Left ventricle myocardium inferior (tissue), 1 donor: ENCODE measurements around the gene NEDD4. TPM values are rescaled to one million over a fixed set of nuclear protein-coding genes. Genes with fewer than 3 reads are reported as not detected.

Experiments
- DNase-seq: peaks from one replicate; pipeline ENCODE4 v3.0.0-alpha.2; 2020
- H3K27ac ChIP-seq: fragments of 200-600 bp; replicated peaks from 2 replicates; pipeline ENCODE4 v1.8.0; 2021
- H3K27me3 ChIP-seq: fragments of 200-600 bp; 2 replicates; pipeline ENCODE4 v1.8.0; 2021; ENCODE audit warnings: low read depth
- H3K36me3 ChIP-seq: fragments of 200-600 bp; 2 replicates; pipeline ENCODE4 v1.8.0; 2021
- H3K4me1 ChIP-seq: fragments of 200-600 bp; 2 replicates; pipeline ENCODE4 v1.8.0; 2021
- H3K4me3 ChIP-seq: fragments of 200-600 bp; 2 replicates; pipeline ENCODE4 v1.8.0; 2021; ENCODE audit warnings: mild to moderate bottlenecking, moderate library complexity
- H3K9me3 ChIP-seq: fragments of 200-600 bp; replicated peaks from 2 replicates; pipeline ENCODE4 v1.8.0; 2021
- intact Hi-C: fragments of 100-400 bp; cut with micrococcal nuclease; formaldehyde crosslinking; loops from one replicate; pipeline ENCODE4 v1.11.0; 2022
- total RNA-seq: library from RNA; stranded (reverse); fragmentation: NEBNext Ultra II Directional; extraction: Animal tissue kit (Norgen Biotek cat#: 25700); gene quantifications from one replicate; pipeline ENCODE4 v1.2.1, GENCODE V29; 2021
- TF ChIP-seq, protein P1 (sequence below): fragments of 200-600 bp; IDR thresholded peaks from 2 replicates; pipeline ENCODE4 v1.8.0; 2021; ENCODE audit warnings: antibody characterized with exemption, mild to moderate bottlenecking, borderline replicate concordance
- donor health status: DM: no; HTN: yes; CAD: no; lungs with severe emphysema.

NEDD4 gene
- total RNA-seq, 1 donor from 2014 or later: 8.1 TPM

DNA sequence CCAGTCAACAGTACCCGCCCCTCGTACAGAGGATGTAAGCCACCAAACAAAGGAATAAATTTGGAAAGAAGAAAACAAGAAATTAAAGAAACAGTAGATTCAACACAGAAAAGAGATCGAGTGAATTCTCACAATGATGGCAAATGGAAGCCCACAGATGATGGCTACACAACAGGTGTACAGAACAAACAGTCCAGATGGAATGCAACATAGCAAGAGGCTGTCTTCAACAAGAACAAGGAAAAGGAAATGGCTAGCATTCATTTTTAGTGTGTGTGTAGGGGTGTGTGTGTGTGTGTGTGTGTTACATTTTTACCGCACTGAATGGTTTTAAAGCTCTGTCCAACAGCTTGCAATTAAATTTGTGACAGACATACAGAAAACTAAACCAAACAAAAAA is 12.9 kb downstream of the NEDD4 start:
- H3K4me3 ChIP-seq: no peak overlapping the region
- TF ChIP-seq, protein P1, sequence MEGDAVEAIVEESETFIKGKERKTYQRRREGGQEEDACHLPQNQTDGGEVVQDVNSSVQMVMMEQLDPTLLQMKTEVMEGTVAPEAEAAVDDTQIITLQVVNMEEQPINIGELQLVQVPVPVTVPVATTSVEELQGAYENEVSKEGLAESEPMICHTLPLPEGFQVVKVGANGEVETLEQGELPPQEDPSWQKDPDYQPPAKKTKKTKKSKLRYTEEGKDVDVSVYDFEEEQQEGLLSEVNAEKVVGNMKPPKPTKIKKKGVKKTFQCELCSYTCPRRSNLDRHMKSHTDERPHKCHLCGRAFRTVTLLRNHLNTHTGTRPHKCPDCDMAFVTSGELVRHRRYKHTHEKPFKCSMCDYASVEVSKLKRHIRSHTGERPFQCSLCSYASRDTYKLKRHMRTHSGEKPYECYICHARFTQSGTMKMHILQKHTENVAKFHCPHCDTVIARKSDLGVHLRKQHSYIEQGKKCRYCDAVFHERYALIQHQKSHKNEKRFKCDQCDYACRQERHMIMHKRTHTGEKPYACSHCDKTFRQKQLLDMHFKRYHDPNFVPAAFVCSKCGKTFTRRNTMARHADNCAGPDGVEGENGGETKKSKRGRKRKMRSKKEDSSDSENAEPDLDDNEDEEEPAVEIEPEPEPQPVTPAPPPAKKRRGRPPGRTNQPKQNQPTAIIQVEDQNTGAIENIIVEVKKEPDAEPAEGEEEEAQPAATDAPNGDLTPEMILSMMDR: no peak
- H3K27ac ChIP-seq: no peak overlapping the region
- no peaks in the 10 kb centered on the region for H3K4me1 ChIP-seq
- no peaks in the 10 kb centered on the region for H3K27me3 ChIP-seq
- intact Hi-C loops: no loop called here
- no peaks in the 10 kb centered on the region for H3K36me3 ChIP-seq
- DNase-seq: no peak
- no peaks in the 10 kb centered on the region for H3K9me3 ChIP-seq

DNA sequence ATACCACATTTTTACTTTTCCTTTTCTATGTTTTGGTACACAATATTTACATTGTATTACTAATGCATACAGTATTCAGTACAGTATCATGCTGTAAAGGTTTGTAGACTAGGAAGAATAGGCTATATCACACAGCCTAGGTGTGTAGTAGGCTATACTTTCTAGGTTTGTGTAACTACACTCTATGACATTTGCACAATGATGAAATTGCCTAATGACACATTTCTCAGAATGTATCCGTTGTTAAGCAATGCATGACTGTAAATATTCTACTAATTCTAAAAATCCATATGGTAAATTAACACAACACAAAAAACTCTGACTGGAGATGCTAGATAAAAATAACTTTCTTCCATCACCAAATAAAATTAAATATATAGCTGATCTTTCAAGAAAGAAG is 16.2 kb downstream of the NEDD4 start:
- H3K4me3 ChIP-seq: no peak overlapping the region
- H3K4me1 ChIP-seq: no peaks in the 10 kb centered on the region
- TF ChIP-seq, protein P1: no peak
- H3K27me3 ChIP-seq: no peaks in the 10 kb centered on the region
- intact Hi-C loops: no loop called here
- H3K9me3 ChIP-seq: peaks cover 10% of the 10 kb centered on the region
- no peaks in the 10 kb centered on the region for H3K36me3 ChIP-seq
- DNase-seq: no peak
- no peak overlapping the region for H3K27ac ChIP-seq

DNA sequence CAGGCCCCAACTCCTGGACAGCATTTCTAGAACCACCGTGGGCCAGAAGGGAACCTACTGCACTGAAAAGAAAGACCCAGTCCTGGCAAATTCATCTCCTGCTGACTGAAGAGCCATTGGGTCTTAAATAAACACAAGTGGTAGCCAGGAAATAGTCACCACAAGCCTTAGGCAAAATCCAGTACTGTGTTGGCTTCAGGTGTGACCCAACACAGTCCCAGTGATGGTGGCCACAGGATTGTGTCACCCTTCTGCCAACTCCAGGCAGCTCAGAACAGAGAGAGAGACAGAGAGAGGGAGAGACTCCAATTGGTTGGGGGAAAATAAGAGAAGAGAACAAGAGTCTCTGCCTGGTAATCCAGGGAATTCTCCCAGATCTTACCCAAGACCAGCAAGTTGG is 23.1 kb downstream of the NEDD4 start:
- H3K4me1 ChIP-seq: no peaks in the 10 kb centered on the region
- no peak overlapping the region for H3K27ac ChIP-seq
- TF ChIP-seq, protein P1: no peak
- no peak overlapping the region for H3K4me3 ChIP-seq
- intact Hi-C loops: no loop called here
- peaks cover 18% of the 10 kb centered on the region for H3K9me3 ChIP-seq
- H3K27me3 ChIP-seq: no peaks in the 10 kb centered on the region
- no peak for DNase-seq
- no peaks in the 10 kb centered on the region for H3K36me3 ChIP-seq

DNA sequence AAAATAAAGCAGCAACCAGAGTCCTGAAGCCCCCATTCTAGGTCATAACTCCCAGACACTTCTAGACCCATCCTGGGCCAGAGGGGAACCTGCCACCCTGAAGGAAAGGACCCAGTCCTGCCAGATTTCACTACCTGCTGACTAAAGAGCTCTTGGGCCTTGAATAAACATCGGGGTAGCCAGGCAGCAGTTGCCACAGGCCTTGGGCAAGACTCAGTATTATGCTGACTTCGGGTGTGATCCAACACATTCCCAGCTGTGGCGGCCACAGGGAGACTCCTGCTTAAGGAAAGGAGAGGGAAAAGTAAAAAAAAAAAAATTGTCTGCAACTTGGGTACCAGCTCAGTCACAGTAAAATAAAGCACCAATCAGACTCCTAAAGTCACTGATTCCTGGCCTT is 23.8 kb downstream of the NEDD4 start:
- no peaks in the 10 kb centered on the region for H3K27me3 ChIP-seq
- peaks cover 18% of the 10 kb centered on the region for H3K9me3 ChIP-seq
- intact Hi-C loops: no loop called here
- no peak for DNase-seq
- no peak overlapping the region for H3K27ac ChIP-seq
- no peaks in the 10 kb centered on the region for H3K4me1 ChIP-seq
- TF ChIP-seq, protein P1: no peak
- no peak overlapping the region for H3K4me3 ChIP-seq
- no peaks in the 10 kb centered on the region for H3K36me3 ChIP-seq

DNA sequence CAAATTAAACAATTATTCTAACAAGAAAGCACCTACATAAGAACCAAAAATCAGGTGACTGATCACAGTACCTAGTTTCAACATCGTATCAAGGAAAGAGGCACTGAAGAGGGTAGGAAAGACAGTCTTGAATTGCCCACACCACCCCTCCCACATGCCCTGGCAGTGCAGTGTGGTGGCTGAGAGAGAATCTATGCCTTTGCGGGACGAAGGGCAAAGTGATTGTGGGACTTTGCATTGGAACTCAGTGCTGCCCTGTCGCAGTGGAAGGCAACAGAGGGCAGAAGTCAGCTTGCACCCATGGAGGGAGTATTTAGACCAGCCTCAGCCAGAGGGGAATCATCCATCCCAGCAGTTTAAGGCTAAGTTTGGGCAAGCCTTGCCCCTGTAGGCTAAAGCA is 24.5 kb downstream of the NEDD4 start:
- no peaks in the 10 kb centered on the region for H3K27me3 ChIP-seq
- no peaks in the 10 kb centered on the region for H3K4me1 ChIP-seq
- no peak for DNase-seq
- no peak overlapping the region for H3K27ac ChIP-seq
- no peaks in the 10 kb centered on the region for H3K36me3 ChIP-seq
- TF ChIP-seq, protein P1: no peak
- no peak overlapping the region for H3K4me3 ChIP-seq
- intact Hi-C loops: no loop called here
- peaks cover 13% of the 10 kb centered on the region for H3K9me3 ChIP-seq

DNA sequence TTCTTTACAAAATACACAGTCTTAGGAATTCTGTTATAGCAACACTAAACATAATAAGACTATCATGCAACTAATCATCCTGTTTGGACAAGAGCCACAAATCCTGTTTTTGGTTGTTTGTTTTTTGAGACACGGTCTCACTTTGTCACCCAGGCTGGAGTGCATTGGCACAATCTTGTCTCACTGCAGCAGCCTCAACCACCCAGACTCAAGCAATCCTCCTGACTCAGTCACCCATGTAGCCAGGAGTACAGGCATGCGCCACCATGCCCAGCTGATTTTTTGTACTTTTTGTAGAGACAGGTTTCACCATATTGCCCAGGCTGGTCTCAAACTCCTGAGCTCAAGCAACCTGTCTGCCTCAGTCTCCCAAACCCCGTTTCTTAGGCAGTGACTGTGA is 28.3 kb downstream of the NEDD4 start:
- intact Hi-C loops: no loop called here
- TF ChIP-seq, protein P1: no peak
- no peak overlapping the region for H3K4me3 ChIP-seq
- H3K36me3 ChIP-seq: no peaks in the 10 kb centered on the region
- no peaks in the 10 kb centered on the region for H3K4me1 ChIP-seq
- no peak for DNase-seq
- H3K9me3 ChIP-seq: no peaks in the 10 kb centered on the region
- H3K27ac ChIP-seq: no peak overlapping the region
- H3K27me3 ChIP-seq: no peaks in the 10 kb centered on the region
